SH-SY5Y (cell line): ENCODE data around the gene LRRC4C.

Source experiments
- GATA2 ChIP-seq: IDR thresholded peaks from 2 replicates; pipeline ENCODE4 v1.6.1; 2011; ENCODE audit warnings: mild to moderate bottlenecking, low read depth, low read length
- GATA3 ChIP-seq: IDR thresholded peaks from 2 replicates; pipeline ENCODE4 v1.6.1; 2011; ENCODE audit warnings: low read depth, mild to moderate bottlenecking, low read length, moderate library complexity

- TF ChIP-seq GATA3 (no peak), GATA2 (no peak)
Measured at GRCh38 chr11:40252236-40252635, 1207.2 kb downstream of the LRRC4C start.
